NCI-H2029 (cell line): ENCODE data around the gene EPB41.
"Not testable (repeated sequence)": the region's sequence is repeated elsewhere in the genome, so short reads cannot be mapped to it uniquely, and the experiment has no call there.

Experiments
- DNase-seq: peaks from one replicate; lab custom pipeline; 2025; lab: John Stamatoyannopoulos, UW

The EPB41 gene

DNA sequence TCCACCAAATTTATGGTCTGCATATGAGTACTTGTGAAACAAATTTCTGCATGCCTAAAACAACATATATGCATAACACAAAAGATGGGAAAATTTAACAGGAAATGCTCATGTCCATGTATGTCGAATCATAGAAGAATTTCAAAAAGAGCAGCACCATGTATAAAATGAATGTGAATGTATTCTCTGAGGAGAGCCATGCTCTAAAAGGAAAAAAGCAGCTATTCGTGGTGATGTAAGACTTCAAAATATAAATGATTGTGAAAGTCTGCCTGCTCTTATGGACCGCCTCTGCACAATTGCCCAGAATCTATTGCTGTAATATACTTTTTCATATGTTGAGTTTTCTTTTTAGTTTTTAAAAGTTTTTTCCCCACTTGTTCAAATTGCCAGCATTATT, 66.8 kb downstream of the EPB41 start:
- no peak for DNase-seq

DNA sequence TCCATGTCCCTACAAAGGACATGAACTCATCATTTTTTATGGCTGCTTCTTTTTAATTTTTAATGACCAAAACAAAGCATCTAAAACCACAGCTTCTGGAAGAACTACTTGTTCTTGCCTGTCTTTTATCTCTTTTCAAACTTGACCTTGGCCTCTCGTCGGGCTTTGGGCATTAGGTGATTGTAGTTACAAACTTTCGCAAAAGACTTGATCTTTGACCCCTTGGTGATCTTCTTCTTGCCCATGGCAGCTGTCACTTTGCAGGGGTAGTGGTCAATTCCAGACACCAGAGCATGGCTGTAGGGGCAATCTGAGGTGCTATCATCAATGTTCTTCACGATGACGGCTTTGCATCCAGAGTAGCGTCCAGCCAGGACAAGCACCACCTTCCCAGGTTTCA, 67.8 kb downstream of the EPB41 start:
- no peak for DNase-seq

DNA sequence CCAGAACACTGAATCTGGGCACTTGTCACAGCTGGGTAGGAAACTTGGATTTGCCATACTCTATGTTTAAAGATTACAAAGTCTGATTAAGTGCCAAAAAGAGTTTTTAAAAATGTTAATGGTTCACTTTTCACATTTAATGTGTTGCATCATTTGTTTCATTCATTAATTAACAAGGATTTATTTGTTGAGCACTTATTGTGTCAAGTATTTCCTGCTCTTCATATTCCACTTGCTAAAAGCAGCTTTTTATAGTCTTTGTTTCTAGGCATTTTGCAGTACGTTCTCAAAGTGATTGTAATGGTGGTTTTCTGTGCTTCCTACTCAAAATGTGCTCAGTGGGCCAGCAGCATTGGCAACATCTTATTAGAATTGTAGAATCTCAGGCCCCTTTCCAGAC, 68.7 kb downstream of the EPB41 start:
- no peak for DNase-seq

DNA sequence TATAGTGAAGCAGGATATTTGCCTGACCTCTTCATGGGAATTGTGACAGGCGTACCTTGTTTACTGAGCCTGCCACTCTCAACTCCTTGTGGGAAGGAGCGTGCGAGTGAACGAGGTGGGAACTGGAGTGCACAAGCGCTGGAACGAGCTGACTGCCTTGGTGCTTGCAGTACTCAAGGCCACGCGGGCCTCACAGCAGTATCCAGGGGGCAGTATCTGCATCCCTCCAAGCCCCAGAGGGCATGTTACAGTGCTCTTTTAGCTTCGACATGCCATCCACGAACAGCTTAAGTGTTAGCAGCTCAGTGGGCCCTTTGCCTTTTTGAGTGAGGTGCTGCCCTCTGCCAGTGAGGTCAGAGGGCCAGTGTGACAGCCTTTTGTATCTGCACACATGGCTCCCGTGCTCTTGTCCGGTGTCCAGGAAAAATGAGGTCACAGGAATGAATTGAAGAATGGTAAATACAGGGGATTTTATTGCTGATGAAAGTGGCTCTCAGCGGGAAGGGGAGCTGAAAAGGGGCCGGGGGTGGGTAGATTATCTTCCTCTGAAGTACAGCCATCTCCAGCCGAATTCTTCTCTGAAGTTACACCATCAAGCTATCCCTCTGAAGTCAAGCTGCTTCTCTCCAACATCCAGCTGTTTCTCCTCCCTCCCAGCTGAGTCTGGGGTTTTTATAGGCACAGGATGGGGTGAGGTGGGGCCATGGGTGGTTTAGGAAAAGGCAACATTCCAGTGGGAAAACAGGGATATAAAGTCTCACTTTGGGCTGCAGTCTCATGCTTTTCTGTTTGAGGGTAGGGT, 69.3 kb downstream of the EPB41 start:
- peak; percentile 56 for DNase-seq

DNA sequence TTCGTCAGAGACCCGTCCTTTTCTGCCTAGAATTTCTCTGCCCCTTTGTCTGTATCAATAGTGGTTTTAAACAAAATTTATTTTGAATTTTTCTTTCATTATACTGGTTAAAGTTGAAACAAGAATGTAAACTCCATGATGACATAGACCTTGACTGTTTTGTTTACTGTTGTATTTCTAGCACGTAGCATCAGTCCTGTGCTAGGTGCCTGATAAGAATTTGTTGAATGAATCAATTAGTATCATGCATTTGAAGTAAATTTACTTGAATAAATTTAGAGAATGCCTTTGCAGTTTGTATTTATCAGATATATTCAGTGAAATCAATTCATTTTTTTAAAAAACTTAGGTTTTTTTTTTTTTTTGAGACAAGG, 69.9 kb downstream of the EPB41 start:
- no peak for DNase-seq

DNA sequence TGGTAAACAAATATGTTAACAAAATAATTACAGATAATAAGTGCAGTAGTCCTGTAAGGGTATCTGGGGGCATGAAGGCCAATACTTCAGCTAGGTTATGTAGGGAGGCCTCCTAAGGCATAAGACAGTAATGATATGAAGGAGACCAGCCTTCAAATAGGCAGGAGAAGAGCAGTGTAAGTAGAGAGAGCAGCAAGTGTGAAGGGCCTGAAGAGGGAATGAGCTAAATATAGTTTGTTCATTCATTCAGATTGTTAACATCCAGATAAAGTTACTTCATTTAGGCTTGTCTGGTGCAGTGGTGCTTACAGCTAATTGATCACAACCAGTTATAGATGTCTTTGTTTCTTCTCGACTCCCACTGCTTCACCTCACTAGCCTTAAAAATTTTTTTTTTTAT, 71.1 kb downstream of the EPB41 start:
- DNase-seq, result no peak

DNA sequence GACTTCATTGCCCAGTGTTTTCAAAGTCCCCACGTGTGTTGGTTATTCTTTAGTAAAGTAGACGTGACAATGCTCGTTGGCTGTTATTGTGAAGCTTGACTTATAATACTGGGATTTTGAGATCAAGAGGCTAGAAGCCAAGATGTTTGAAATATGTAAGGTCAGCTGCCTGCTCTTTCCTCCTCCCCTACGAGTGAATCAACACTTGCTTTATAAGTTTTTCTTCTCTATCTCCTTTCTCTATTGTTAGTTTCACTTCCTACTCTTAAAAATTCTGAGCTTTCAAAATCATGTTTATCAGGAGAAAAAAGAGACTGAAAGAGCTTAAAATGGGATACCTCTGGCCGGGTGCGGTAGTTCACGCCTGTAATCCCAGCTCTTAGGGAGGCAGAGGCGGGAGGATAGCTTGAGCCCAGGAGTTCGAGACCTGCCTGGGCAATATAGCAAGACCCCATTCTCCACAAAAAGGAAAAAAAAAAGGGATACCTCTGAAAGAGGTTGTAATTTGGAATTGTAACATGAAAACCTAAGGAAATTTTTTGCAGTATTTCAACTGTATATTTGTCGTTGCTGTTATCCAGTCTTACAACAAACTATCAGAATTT, 72.0 kb downstream of the EPB41 start:
- DNase-seq, result no peak

DNA sequence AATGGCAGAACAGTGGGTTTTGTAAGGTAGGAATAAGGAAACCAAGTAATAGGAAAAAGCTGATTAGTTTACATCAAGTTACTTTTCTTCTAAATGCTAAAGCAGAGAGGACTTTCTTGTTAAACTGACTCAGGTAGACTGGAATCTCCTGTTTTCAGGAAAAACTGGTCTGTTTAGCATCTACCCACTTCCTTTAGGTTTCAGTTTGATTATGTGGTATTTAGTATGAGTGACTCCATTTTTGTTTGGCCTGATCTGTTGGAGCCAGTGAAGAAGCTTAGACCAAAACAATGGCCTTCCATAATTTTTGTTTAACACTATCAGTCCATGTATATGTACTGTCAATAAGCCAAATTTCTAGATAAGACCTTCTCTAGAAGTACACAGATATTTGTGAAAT, 88.4 kb downstream of the EPB41 start:
- no peak for DNase-seq

DNA sequence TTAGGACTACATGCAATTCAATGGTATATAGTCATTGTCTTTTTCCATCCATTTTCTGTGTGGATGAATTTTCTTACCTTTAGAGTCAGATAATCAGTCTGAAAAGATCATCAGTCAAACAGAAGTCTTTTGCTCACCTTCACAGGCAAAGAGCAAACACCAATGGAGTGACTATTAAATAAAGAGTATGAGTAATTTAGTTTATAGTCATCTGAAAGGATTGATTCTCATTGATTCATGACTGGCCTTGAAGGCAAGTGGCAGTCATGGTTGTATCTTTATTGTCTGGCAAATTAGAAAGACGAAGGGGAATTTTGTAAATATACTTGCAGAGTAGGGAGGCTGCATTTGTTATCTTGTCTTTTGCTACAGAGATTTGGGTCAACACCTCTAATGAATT, 89.9 kb downstream of the EPB41 start:
- no peak for DNase-seq

DNA sequence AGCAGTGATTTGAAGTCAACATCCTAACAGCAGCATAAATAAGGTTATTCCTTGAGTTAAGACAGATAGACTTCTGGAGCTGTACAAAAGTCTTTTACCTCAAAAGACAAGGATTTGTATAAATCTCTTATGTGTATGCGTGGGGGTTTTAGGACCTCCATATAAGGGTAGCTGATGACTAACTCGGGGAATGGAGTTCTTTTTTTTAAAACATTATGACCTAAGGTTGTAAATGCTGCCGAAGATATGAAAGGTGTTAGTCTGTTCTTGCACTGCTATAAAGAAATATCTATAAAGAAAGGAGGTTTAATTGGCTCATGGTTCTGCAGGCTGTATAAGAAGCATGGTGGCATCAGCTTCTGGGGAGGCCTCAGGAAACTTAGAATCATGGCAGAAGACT, 90.4 kb downstream of the EPB41 start:
- DNase-seq, result no peak

DNA sequence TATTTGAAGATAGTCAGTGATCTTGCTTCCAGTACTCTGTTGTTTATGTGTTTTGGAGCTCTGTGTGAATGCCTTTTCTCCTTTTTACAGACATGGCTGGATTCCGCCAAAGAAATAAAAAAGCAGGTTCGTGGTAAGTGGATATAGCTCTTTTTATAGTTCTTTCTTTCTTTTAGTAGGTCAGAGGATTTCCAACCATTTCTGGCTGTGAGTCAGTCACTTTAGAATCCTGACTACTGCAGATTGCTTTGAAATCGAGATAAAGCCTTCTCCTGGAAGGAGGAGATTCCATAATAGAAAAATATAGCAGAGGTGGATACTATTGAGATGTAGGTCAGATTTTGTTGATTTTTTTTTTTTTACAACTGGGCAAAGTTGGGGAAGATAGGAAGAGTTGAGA, 97.4 kb downstream of the EPB41 start:
- no peak for DNase-seq

DNA sequence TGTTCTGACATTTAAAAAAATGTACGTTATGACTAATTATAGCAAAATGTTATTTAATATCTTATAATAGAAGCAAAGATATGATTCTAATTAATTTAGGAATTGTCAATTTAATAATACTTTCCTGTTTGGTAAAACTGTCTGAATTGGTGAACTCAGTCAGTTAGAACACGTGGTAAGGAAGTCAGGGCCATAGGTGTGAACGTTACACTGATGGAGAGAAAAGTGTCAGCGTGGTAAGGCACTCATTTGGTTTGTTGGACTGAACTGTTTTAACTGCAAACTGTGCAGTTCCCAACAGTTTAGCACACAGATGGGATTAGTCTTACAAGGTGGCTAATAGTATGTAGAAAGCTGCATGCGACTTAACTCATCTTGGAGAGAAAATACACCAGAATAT, 102.9 kb downstream of the EPB41 start:
- no peak for DNase-seq

DNA sequence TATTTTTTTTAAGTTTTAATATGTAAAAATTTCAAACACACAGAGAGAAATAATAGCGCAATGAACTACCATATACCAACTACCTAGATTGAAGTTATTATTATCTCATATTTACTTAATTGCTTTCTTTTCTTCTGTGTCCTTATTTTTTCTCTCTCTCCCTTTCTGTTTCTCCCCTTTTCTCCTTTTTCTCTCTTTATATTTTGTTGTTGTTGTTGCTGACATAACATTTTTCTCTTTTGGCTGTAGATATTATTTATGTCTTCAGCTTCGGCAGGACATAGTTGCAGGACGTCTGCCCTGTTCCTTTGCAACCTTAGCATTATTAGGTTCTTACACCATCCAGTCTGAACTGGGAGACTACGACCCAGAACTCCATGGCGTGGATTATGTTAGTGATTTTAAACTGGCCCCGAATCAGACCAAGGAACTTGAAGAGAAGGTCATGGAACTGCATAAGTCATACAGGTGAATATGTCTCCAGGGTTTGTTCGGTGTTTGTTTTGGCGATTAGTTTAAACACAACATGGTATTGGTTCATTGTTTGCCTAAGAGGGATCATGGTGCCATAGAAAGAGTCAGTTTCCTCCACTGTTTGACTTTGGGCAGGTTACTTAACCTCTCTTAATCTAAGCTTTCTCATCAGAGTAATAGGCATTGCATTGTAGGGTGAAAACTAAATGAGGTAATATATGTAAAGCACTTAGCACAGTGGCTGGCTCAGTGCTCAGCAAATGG, 103.8 kb downstream of the EPB41 start:
- no peak for DNase-seq

DNA sequence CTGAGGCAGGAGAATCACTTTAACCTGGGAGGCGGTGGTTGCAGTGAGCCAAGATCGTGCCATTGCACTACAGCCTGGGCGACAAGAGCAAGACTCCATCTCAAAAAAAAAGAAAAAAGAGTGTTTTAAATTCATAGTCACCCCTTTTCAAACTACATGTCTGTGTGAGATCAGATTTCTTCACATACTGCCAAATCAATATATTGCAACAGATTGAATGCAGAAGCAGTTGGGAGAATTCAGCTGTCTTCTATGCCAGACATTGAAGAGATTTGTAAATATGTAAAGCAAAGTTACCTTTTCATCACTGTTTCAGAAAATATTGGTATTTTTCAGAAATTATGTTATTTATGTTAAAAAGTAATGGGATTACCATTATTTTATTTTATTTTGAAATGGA, 108.3 kb downstream of the EPB41 start:
- no peak for DNase-seq

DNA sequence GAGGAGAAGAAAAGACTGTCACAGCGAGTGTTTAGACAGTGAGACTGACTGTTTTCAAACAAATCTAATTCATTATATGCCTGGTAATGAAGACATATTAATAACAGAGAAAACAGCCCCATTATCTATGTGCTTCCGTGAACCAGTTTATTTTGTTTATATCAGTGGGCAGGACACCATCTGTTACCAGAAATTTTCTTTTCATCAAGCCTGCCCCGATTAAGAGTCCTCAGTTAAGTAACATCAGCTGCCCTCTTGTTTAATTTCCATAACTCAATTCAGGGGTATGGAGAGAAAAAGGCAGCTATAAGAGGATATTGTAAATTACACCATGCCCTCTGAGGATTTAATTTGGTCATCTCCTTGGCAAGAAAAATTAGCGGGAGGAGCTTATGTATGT, 115.3 kb downstream of the EPB41 start:
- no peak for DNase-seq

DNA sequence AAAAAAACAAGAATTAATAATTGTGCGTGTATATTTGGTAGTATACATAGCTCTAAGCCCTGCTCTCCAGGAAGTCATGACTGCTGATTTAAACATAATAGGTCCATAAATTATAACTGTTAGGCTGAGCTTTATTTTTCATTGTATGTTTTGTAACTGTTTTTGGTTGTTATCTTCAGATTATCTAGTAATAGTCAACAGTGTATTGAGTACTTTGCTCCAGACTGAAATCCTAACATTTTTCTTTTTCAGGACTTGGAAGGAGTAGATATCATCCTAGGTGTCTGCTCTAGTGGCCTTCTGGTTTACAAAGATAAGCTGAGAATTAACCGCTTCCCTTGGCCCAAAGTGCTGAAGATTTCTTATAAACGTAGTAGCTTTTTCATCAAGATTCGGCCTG, 118.5 kb downstream of the EPB41 start:
- no peak for DNase-seq

DNA sequence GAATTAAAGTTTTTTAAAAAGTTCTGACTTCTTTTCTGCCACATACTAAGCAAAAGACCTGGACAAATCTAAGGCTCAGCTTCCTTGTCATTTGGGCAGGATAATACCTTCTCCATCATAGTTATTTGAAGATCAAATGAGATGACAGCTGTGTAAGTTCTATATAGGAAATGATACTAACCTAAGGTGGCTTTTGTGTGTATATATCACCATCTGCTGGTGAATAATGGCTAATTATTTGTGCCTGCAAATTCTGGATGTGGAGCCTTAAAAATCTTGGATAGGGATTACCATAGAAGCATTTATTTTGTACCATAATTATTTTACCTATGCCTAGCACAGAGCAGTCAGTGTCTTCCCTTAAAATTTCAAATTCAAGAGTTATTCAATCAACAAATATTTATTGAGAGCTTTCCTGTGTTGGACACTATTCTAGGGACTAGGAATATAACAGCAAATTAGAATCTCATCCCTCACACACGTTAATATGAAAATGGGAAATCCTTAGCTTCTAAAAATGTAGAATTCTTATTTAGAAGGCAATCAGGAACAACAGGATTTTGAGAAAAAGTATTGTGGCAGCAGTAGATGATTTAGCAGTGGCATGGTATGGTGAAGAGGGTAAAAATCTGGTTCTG, 119.6 kb downstream of the EPB41 start:
- DNase-seq, result peak; percentile 33

DNA sequence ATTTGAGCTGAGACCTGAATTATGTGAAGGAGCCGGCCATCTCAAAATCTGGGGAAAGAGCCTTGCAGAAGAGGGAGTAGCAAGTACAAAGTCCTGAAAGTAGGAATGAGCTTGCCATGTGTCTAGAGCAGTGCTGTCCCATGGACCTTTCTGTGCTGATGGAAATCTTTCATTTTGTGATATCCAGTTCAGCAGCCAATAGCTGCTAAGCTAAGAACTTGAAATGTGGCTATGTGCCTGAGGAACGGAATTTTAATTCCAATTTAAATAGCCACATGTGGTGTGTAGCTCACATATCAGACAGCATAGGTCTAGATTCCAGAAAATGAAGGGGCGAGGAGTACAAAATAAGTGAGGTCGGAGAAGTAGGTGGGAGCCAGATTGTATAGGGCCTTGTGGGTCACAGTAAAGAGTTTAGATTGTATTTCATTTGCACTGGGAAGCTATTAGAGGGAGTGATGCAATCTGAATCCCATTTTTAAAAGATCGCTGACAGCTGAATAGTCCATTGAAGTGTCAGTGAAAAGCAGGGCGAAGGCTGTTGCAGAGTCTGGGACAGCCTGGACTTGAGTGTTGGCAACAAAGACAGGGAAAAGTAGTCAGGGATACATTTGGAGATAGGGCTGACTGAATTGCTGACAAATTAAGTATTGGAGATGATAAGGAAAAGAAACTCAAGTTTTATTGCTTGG, 129.1 kb downstream of the EPB41 start:
- no peak for DNase-seq

DNA sequence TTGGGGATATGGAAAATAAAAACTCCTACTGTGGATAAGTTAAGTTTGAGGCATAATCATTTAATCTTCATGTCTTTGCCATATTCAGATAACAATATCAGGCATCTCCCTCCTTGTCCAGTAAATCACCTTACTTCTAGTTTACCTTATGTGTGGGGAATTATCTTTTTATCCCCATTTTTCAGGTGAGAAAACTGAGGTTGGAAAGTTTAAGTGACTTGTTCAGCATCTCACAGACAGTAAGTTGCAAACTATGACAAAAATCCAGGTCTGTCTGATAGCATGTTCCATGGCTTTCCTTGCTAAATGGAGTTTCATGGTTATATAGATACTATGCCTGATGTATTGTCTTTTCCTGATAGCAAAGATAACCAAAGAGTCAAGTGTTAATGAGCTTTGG, 129.6 kb downstream of the EPB41 start:
- no peak for DNase-seq

DNA sequence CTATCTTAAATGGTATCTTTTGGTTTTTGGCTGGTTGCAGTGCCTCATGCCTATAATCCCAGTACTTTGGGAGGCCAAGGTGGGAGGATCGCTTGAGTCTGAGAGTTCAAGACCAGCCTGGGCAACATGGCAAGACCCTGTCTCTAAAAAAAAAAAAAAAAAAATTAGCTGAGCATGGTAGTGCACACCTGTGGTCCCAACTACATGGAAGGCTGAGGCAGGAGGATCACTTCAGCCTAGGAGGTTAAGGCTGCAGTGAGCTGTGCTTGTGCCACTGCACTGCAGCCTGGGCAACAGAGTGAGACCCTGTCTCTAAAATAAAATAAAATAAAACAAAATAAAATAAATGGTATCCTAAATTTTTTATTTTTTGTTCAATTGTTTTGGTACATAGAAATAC, 131.3 kb downstream of the EPB41 start:
- not testable (repeated sequence) for DNase-seq

DNA sequence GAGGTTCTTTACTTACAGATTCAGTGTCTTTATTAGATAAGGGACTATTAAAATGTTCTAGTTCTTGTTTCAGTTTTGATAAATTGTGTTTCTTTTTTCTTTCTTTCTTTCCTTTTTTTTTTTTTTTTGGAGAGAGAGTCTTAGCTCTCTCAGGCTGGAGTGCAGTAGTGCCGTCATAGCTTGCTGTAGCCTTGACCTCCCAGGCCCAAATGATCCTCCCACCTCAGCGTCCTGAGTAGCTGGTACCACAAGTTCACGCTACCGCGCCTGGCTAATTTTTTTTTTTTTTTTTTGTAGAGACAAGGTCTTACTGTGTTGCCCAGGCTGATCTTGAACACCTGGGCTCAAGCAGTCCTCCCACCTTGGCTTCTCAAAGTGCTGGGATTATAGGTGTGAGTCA, 132.8 kb downstream of the EPB41 start:
- no peak for DNase-seq

DNA sequence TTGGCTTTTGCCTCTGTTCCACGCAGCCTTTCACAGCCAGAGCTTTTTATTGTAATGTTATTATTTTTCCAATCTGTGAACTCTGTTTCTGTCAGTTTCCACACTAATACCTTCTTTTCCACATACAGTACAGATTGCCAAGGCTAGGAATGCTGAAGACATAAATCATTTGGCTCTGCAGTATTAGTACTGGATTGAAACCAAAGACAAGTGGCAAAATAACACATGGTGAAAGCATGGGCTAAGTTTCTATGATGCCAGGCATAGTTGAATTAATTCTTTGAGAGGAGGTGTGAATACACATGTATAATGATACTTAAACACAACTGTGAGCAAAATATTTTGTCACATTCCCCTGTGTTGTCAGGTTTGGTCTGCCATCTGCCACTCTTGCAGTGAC, 135.8 kb downstream of the EPB41 start:
- no peak for DNase-seq
